ENCODE data around the gene HNF4A. TPM values are rescaled to one million over a fixed set of nuclear protein-coding genes. Genes with fewer than 3 reads are reported as not detected.

Gene HNF4A
- total and polyA plus RNA-seq, 2 of the 4 experiments (the other 2 are of a cell fraction), result not detected

GRCh38 chr20:44367746-44368145 is 12.2 kb downstream of the HNF4A start:
- no peaks in the 10 kb centered on the region for H3K4me1 ChIP-seq (ENCODE audit: control insufficient read depth, insufficient read depth, low read length)
- H2AK9ac ChIP-seq (replicated peaks; ENCODE audit: low read depth, low read length, poor library complexity), result no peak overlapping the region
- no peak overlapping the region for H3K9ac ChIP-seq (ENCODE audit: low read depth, low read length)
- H3K4ac ChIP-seq (ENCODE audit: low read depth, low read length), result no peak overlapping the region
- DNase-seq (no peak), ATAC-seq (ENCODE audit: low read depth) (no peak)
- in situ Hi-C loops (cut with MboI; ENCODE audit: low sequenced_read_pairs) (no loop called here), intact Hi-C loops (cut with micrococcal nuclease) (no loop called here), dilution Hi-C loops (cut with HindIII; ENCODE audit: low sequenced_read_pairs, unreplicated experiment) (no loop called here)
- H4K8ac ChIP-seq (ENCODE audit: low read depth in 2 of 2, low read length in 2 of 2), result no peak overlapping the region
- H4K5ac ChIP-seq (ENCODE audit: low read depth, low read length), result no peak overlapping the region
- TF ChIP-seq POLR2A (IDR thresholded peaks at IDR 0.05; ENCODE audit: low read depth, low read length), result no peak
- no peak for TF ChIP-seq CHD1 (IDR thresholded peaks at IDR 0.05; ENCODE audit: low read depth, low read length)
- TF ChIP-seq RAD21 (IDR thresholded peaks at IDR 0.05; ENCODE audit: low read length), result no peak
- TF ChIP-seq USF2 (IDR thresholded peaks at IDR 0.05; ENCODE audit: low read depth, low read length), result no peak
- no peak for TF ChIP-seq MAZ (IDR thresholded peaks at IDR 0.05; ENCODE audit: borderline replicate concordance, low read depth, low read length)
- no peak for TF ChIP-seq MAFK (IDR thresholded peaks at IDR 0.05; ENCODE audit: low read depth, low read length)
- no peak for TF ChIP-seq BHLHE40 (IDR thresholded peaks at IDR 0.05; ENCODE audit: low read depth, low read length)
- TF ChIP-seq ELK1 (IDR thresholded peaks at IDR 0.05; ENCODE audit: borderline replicate concordance, low read depth, low read length), result no peak
- TF ChIP-seq FOS (IDR thresholded peaks at IDR 0.05; ENCODE audit: low read depth, low read length), result no peak
- TF ChIP-seq RFX5 (IDR thresholded peaks at IDR 0.05; ENCODE audit: low read depth, low read length), result no peak
- no peak for TF ChIP-seq SMC3 (IDR thresholded peaks at IDR 0.05; ENCODE audit: low read depth, low read length)
- no peak for TF ChIP-seq RCOR1 (IDR thresholded peaks at IDR 0.05; ENCODE audit: insufficient replicate concordance, low read length)
- no peak for TF ChIP-seq MXI1 (IDR thresholded peaks at IDR 0.05; ENCODE audit: borderline replicate concordance, low read depth, low read length)
- no peak for TF ChIP-seq CTCF (conservative IDR thresholded peaks at IDR 0.05; ENCODE audit: low read depth, low read length)
- no peak for TF ChIP-seq NFE2L2 (IDR thresholded peaks at IDR 0.05; ENCODE audit: low read depth, low read length)
- TF ChIP-seq CEBPB (IDR thresholded peaks at IDR 0.05; ENCODE audit: low read depth, low read length), result no peak
- H3K36me3 ChIP-seq (ENCODE audit: control insufficient read depth, insufficient read depth, low read length), result no peaks in the 10 kb centered on the region
- no peak overlapping the region for H2BK15ac ChIP-seq (ENCODE audit: low read depth, low read length)
- no peaks in the 10 kb centered on the region for H3K9me1 ChIP-seq (ENCODE audit: insufficient read depth, low read length)
- H3K18ac ChIP-seq (ENCODE audit: low read depth, low read length), result no peak overlapping the region
- CTCF ChIA-PET, result interaction anchor here (0.6 kb wide), 3 partner anchors 102 to 534 kb away, joined by 3 to 6 read pairs (median 3); no protein-coding TSS in a partner anchor
- H2BK120ac ChIP-seq (ENCODE audit: low read depth, low read length), result no peak overlapping the region
- H4K91ac ChIP-seq (ENCODE audit: insufficient read depth, low read depth, low read length), result no peak overlapping the region
- H3K14ac ChIP-seq (replicated peaks; ENCODE audit: low read depth, low read length), result no peak overlapping the region
- H3K27ac ChIP-seq (ENCODE audit: insufficient read depth, low read length), result no peak overlapping the region
- H3K79me1 ChIP-seq (ENCODE audit: low read depth in 1 of 2, low read length in 2 of 2), result no peaks in the 10 kb centered on the region
- no peak overlapping the region for H3K4me3 ChIP-seq (ENCODE audit: insufficient read depth, low read depth, low read length)
- POLR2A ChIA-PET (ENCODE audit: unreplicated experiment), result no interaction called here
- H2AK5ac ChIP-seq (ENCODE audit: low read depth, low read length), result no peak overlapping the region
- no peaks in the 10 kb centered on the region for H3K9me3 ChIP-seq (ENCODE audit: control insufficient read depth, insufficient read depth, low read length)
- H3K27me3 ChIP-seq (ENCODE audit: control insufficient read depth, insufficient read depth, low read length), result peaks cover 5% of the 10 kb centered on the region
- H2BK20ac ChIP-seq (ENCODE audit: low read depth, low read length), result no peak overlapping the region
- H3K23ac ChIP-seq (ENCODE audit: low read depth, low read length), result no peak overlapping the region
- no TSS peak for BruUV-seq (replicated peaks)
- H4K20me1 ChIP-seq (ENCODE audit: insufficient read depth, low read length), result no peaks in the 10 kb centered on the region
- H3K4me2 ChIP-seq (ENCODE audit: low read depth, low read length), result no peak overlapping the region
- no peak overlapping the region for H2AFZ ChIP-seq (replicated peaks; ENCODE audit: low read length, poor library complexity)
- no peak overlapping the region for H3K56ac ChIP-seq (ENCODE audit: extremely low read depth, insufficient read depth, low read length)
- no CpG with 5 or more reads among the region's 6 CpGs for WGBS, 2 experiments (ENCODE audit: extremely low coverage in 2 of 2, insufficient read length in 1 of 2)
- H2BK5ac ChIP-seq (ENCODE audit: low read depth, low read length, poor library complexity, severe bottlenecking), result no peak overlapping the region
